Measurements from ENCODE around the gene ZBTB26.
"Not testable (repeated sequence)": the region's sequence is repeated elsewhere in the genome, so short reads cannot be mapped to it uniquely, and the experiment has no call there.

ZBTB26 gene

GRCh38 chr9:122922713-122923112 lies 8.6 kb downstream of the ZBTB26 start:
- DNase-seq, result no peak

GRCh38 chr9:122918310-122918709 lies 13.0 kb downstream of the ZBTB26 start:
- DNase-seq, result no peak

- DNase-seq, result peak; percentile 18
Observed at GRCh38 chr9:122912964-122913673, 18.2 kb downstream of the ZBTB26 start, which contains the start of gene ZBTB6. TSS of gene ZBTB6 (minus strand) at chr9:122913323. CDS start at chr9:122912072, 1,251 bp downstream.

DNA sequence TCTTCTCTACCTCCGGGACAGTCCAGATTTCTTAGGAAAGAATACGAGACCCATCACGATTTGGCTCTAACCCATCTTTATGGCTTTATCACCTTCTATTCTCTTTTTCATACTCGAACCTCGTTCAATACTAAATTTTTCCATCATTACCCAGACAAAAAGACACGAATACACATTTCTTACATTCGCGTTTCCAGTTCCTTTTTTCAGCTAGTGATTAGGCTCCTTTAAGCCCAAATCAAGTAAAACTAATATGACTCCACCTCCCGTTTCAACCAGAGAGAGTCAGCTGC lies 18.7 kb downstream of the ZBTB26 start:
- no peak for DNase-seq

DNA sequence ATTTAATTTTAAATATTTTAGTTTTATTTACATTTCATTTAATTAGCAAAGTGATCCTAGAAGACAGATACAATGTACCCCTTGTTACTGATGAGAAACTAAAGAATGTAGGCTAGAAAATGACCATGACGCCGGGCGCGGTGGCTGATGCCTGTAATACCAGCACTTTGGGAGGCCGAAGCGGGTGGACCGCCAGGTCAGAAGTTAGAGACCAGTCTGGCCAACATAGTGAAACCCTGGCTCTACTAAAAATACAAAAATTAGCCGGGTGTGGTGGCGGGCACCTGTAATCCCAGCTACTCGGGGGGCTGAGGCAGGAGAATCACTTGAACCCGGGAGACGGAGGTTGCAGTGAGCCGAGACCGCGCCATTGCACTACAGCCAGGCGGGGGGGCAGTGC lies 25.2 kb downstream of the ZBTB26 start:
- not testable (repeated sequence) for DNase-seq

- DNase-seq, result peak; percentile 99
Observed at GRCh38 chr9:122904823-122905710, 26.2 kb downstream of the ZBTB26 start, which contains the start of gene RC3H2. TSS of gene RC3H2 (minus strand) at chr9:122905359. CDS start at chr9:122897509, 7,850 bp downstream.

DNA sequence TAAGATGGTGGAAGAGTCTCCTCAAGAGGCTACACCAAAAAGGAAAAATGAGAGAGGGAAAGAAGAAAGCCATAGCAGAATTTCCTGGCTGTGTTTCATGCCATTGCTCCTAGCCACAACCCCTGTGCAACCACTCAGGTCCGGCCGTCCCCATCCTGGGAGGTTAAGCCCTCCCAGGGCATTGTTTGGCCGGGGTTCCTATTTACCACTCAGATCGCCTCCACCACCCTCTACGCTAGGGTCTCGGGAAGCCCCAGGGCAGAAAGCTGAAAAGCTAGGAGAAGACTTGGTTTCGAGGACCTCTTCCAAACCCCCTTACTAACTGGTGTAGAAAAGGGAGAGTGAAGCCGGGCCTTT lies 26.9 kb downstream of the ZBTB26 start:
- no peak for DNase-seq

DNA sequence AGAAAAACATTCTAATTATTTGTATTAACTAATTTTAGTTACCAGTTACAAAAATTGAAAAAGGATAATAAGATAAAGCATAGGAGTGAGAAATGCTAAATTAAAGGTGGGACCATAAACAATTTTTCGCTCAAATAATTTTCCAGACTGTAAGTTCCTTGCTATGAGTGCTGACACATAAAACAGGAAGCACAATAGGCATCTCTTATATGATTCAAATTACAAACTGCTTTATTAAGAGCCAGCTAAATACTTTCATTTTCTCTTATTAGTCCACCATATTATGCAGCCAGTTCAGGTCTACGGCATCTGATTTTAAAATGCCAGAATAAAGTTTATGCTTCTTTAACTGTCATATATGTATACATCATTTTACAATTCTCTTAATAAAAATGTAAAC lies 30.5 kb downstream of the ZBTB26 start:
- no peak for DNase-seq

- no peak for DNase-seq
Observed at GRCh38 chr9:122897969-122898368, 33.3 kb downstream of the ZBTB26 start.

- no peak for DNase-seq
Observed at GRCh38 chr9:122888480-122888879, 42.8 kb downstream of the ZBTB26 start.

DNA sequence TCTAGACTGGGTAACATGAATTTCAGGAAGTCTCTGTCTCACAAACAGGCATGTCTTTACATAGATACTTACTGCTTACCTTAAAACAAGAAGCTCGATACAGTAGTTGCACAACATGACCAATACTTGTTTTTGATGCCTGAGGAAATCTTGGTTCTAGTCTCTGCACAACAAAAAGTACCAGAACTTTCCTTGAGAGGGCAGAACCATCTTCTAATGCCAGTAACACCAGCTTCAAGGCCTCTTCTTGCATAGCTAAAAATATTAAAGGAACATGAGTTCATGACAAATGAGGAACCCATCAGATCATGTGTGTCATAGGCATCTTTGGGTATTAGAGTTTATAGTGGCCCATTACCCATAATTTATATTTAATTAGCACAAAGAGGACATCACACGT lies 48.2 kb downstream of the ZBTB26 start:
- no peak for DNase-seq

GRCh38 chr9:122879443-122879842 lies 51.9 kb downstream of the ZBTB26 start:
- DNase-seq, result no peak

- no peak for DNase-seq
Observed at GRCh38 chr9:122875523-122875922, 55.8 kb downstream of the ZBTB26 start.

DNA sequence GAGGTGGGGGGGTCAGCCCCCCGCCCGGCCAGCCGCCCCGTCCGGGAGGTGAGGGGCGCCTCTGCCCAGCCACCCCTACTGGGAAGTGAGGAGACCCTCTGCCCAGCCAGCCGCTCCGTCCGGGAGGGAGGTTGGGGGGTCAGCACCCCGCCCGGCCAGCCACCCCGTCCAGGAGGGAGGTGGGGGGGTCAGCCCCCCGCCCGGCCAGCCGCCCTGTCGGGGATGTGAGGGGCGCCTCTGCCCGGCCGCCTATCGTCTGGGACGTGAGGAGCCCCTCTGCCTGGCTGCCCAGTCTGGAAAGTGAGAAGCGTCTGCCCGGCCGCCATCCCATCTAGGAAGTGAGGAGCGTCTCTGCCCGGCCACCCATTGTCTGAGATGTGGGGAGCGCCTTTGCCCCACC lies 64.0 kb downstream of the ZBTB26 start:
- DNase-seq, result not testable (repeated sequence)

GRCh38 chr9:122866079-122866478 lies 65.2 kb downstream of the ZBTB26 start:
- DNase-seq, result no peak
